ENCODE measurements around the gene SORD.
"Not testable (repeated sequence)": the region's sequence is repeated elsewhere in the genome, so short reads cannot be mapped to it uniquely, and the experiment has no call there.

DNA sequence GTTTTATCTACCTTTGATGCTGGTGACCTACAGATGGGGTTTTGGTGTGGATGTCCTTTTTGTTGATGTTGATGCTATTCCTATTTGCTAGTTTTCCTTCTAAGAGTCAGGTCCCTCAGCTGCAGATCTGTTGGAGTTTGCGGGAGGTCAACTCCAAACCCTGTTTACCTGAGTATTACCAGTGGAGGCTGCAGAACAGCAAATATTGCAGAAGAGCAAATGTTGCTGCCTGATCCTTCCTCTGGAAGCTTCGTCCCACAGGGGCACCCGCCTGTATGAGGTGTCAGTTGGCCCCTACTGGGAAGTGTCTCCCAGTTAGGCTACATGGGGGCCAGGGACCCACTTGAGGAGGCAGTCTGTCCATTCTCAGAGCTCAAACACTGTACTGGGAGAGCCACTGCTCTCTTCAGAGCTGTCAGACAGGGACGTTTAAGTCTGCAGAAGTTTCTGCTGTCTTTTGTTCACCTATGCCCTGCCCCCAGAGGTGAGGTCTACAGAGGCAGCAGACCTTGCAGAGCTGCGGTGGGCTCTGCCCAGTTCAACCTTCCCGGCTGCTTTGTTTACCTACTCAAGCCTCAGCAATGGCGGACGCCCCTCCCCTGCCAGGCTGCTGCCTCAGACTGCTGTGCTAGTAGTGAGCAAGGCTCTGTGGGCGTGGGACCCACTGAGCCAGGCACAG, 2.6 kb upstream of the SORD start:
- not testable (repeated sequence) for TF ChIP-seq POLR2A (IDR thresholded peaks at IDR 0.05; ENCODE audit: low read depth, low read length); TAF1 (IDR thresholded peaks at IDR 0.05; ENCODE audit: low read depth, low read length); POLR2AphosphoS5 (IDR thresholded peaks at IDR 0.05; ENCODE audit: low read depth, low read length); PAX5 (IDR thresholded peaks at IDR 0.05; ENCODE audit: insufficient read depth, low read length, severe bottlenecking)

All from GM12891 (cell line).